H1 (cell line): Measurements from ENCODE around the gene PIGK. TPM values are rescaled to one million over a fixed set of nuclear protein-coding genes. Genes with fewer than 3 reads are reported as not detected.

ENCODE experiments used
- CTCF ChIA-PET: fragments of 300-600 bp; sonication (Branson Sonifier 250); formaldehyde crosslinking; loops from one replicate; lab custom pipeline; 2021; ENCODE audit not compliant: partially characterized antibody; lab: Charles Lee
- POLR2A ChIA-PET: fragments of 300-600 bp; sonication (Branson Sonifier 250); formaldehyde crosslinking; loops from one replicate; lab custom pipeline; 2021; ENCODE audit warnings: inconsistent platforms; ENCODE audit not compliant: partially characterized antibody; lab: Charles Lee
- DNase-seq, 2 experiments: peaks; one replicate each; pipeline versions ENCODE4 v3.0.0 to v3.0.0-alpha.2; 2010 to 2022; ENCODE audit warnings: low spot score in 2 of 2, low read depth in 1 of 2, mixed read lengths in 1 of 2
- FAIRE-seq: peaks from 2 replicates; lab custom pipeline; 2011; peaks lifted over from hg19 to GRCh38; lab: Jason Lieb, UNC
- H2AFZ ChIP-seq: 2 replicates; pipeline ENCODE4 v1.8.1; 2012; ENCODE audit warnings: low read length, inconsistent platforms
- H2AK5ac ChIP-seq: 2 replicates; pipeline ENCODE4 v1.6.1; 2013; ENCODE audit warnings: low read depth, low read length
- H2BK120ac ChIP-seq: replicated peaks from 2 replicates; pipeline ENCODE3; 2013; ENCODE audit warnings: low read depth, low read length, inconsistent platforms
- H2BK12ac ChIP-seq: 2 replicates; pipeline ENCODE4 v1.6.1; 2013; ENCODE audit warnings: low read depth, low read length
- H2BK15ac ChIP-seq: 2 replicates; pipeline ENCODE4 v1.6.1; 2013; ENCODE audit warnings: low read length
- H2BK20ac ChIP-seq: 2 replicates; pipeline ENCODE4 v1.6.1; 2013; ENCODE audit warnings: low read length
- H2BK5ac ChIP-seq: 2 replicates; pipeline ENCODE4 v1.6.1; 2013; ENCODE audit warnings: low read depth, low read length
- H3K14ac ChIP-seq: 2 replicates; pipeline ENCODE4 v1.6.1; 2013; ENCODE audit warnings: inconsistent platforms; ENCODE audit not compliant: insufficient read length
- H3K18ac ChIP-seq: 2 replicates; pipeline ENCODE4 v1.6.1; 2013; ENCODE audit warnings: low read length; ENCODE audit errors: extremely low read depth
- H3K23ac ChIP-seq: 2 replicates; pipeline ENCODE4 v1.6.1; 2013; ENCODE audit warnings: inconsistent platforms; ENCODE audit not compliant: insufficient read length
- H3K23me2 ChIP-seq: 2 replicates; pipeline ENCODE4 v1.6.1; 2013; ENCODE audit warnings: low read depth, low read length
- H3K27ac ChIP-seq: 2 replicates; pipeline ENCODE4 v1.6.1; 2011; ENCODE audit warnings: low read depth, low read length, inconsistent platforms
- H3K27me3 ChIP-seq, 4 experiments: replicated peaks in 1 of 4; 1 replicate in 1 of 4; 2 replicates in 3 of 4; pipeline versions ENCODE4 v1.6.1 to v1.8.1; 2011 to 2013; ENCODE audit warnings: low read length in 3 of 4, mild to moderate bottlenecking in 3 of 4, inconsistent platforms in 2 of 4, mixed read lengths in 2 of 4, moderate library complexity in 1 of 4; ENCODE audit not compliant: control insufficient read depth in 3 of 4, insufficient read depth in 3 of 4; ENCODE audit errors: extremely low read depth in 1 of 4
- H3K36me3 ChIP-seq, 4 experiments: 2 replicates each; pipeline versions ENCODE4 v1.6.1 to v1.8.1; 2011 to 2013; ENCODE audit warnings: mild to moderate bottlenecking in 4 of 4, low read length in 3 of 4, moderate library complexity in 2 of 4, control low read depth in 1 of 4, inconsistent platforms in 1 of 4; ENCODE audit not compliant: insufficient read depth in 4 of 4, control insufficient read depth in 2 of 4
- H3K4ac ChIP-seq: replicated peaks from 2 replicates; pipeline ENCODE3; 2013; ENCODE audit warnings: low read length, low read depth, mixed read lengths, inconsistent platforms; ENCODE audit not compliant: insufficient read length
- H3K4me1 ChIP-seq, 4 experiments: replicated peaks in 1 of 4; 1 replicate in 1 of 4; 2 replicates in 3 of 4; pipeline versions ENCODE4 v1.6.1 to v1.8.1; 2011 to 2013; ENCODE audit warnings: low read length in 3 of 4, inconsistent platforms in 2 of 4, mixed read lengths in 1 of 4; ENCODE audit not compliant: insufficient read depth in 4 of 4, control insufficient read depth in 3 of 4
- H3K4me2 ChIP-seq, 2 experiments: 2 replicates each; pipeline versions ENCODE4 v1.6.1 to v1.8.1; 2011 to 2013; ENCODE audit warnings: low read depth in 2 of 2, low read length in 2 of 2, control low read depth in 1 of 2, inconsistent platforms in 1 of 2, mild to moderate bottlenecking in 1 of 2; ENCODE audit not compliant: insufficient read depth in 1 of 2
- H3K4me3 ChIP-seq, 4 experiments: fragments of 200-600, 300-600 bp in 1 of 4; sonication (generic), shearing (Covaris generic), sonication (Bioruptor Twin) in 1 of 4; 2 replicates each; pipeline versions ENCODE4 v1.5.1 to v1.8.1; 2011 to 2016; ENCODE audit warnings: low read length in 4 of 4, low read depth in 3 of 4, control low read depth in 2 of 4, inconsistent platforms in 2 of 4, mild to moderate bottlenecking in 2 of 4, mixed read lengths in 1 of 4, moderate library complexity in 1 of 4; ENCODE audit not compliant: insufficient read depth in 2 of 4; ENCODE audit errors: extremely low read depth in 1 of 4
- H3K56ac ChIP-seq: replicated peaks from 2 replicates; pipeline ENCODE3; 2013; ENCODE audit warnings: low read depth, mild to moderate bottlenecking, mixed read lengths, low read length, inconsistent platforms; ENCODE audit not compliant: insufficient read length
- H3K79me1 ChIP-seq: 2 replicates; pipeline ENCODE4 v1.6.1; 2013; ENCODE audit warnings: low read depth, low read length, control low read depth
- H3K79me2 ChIP-seq, 2 experiments: 2 replicates each; pipeline versions ENCODE4 v1.6.1 to v1.8.1; 2012 to 2013; ENCODE audit warnings: low read length in 2 of 2, mild to moderate bottlenecking in 2 of 2, inconsistent platforms in 1 of 2; ENCODE audit not compliant: insufficient read depth in 2 of 2, control insufficient read depth in 1 of 2
- H3K9ac ChIP-seq, 4 experiments: replicated peaks in 1 of 4; 1 replicate in 1 of 4; 2 replicates in 3 of 4; pipeline versions ENCODE4 v1.6.1 to v1.8.1; 2011 to 2013; ENCODE audit warnings: low read depth in 3 of 4, low read length in 3 of 4, control low read depth in 2 of 4, mild to moderate bottlenecking in 2 of 4, moderate library complexity in 2 of 4, inconsistent platforms in 1 of 4; ENCODE audit errors: extremely low read depth in 1 of 4
- H3K9me3 ChIP-seq, 2 experiments: 2 replicates each; pipeline versions ENCODE4 v1.6.1 to v1.8.1; 2012 to 2013; ENCODE audit warnings: mild to moderate bottlenecking in 2 of 2, moderate library complexity in 2 of 2, control low read depth in 1 of 2, inconsistent platforms in 1 of 2, low read depth in 1 of 2, low read length in 1 of 2, mixed read lengths in 1 of 2; ENCODE audit not compliant: insufficient read depth in 2 of 2
- H4K20me1 ChIP-seq, 2 experiments: replicated peaks in 1 of 2; 2 replicates each; pipeline versions ENCODE3 to v1.8.1; 2011 to 2013; ENCODE audit warnings: inconsistent platforms in 2 of 2, low read length in 2 of 2, mild to moderate bottlenecking in 1 of 2; ENCODE audit not compliant: insufficient read depth in 2 of 2, control insufficient read depth in 1 of 2
- H4K5ac ChIP-seq: 2 replicates; pipeline ENCODE4 v1.6.1; 2013; ENCODE audit warnings: low read length, low read depth, mixed read lengths, inconsistent platforms; ENCODE audit not compliant: insufficient read length
- H4K8ac ChIP-seq: 2 replicates; pipeline ENCODE4 v1.8.0; 2013; ENCODE audit warnings: mild to moderate bottlenecking, moderate library complexity, low read length, inconsistent platforms; ENCODE audit not compliant: insufficient read depth; ENCODE audit errors: extremely low read depth
- H4K91ac ChIP-seq: replicated peaks from 2 replicates; pipeline ENCODE3; 2013; ENCODE audit warnings: low read length, mixed read lengths, inconsistent platforms; ENCODE audit not compliant: insufficient read length
- KDM1A ChIP-seq: fragments of 200-600, 300-600 bp; sonication (generic); IDR thresholded peaks from 2 replicates; pipeline ENCODE4 v1.7.1; 2016; ENCODE audit warnings: mild to moderate bottlenecking, low read length, borderline replicate concordance
- WGBS, 2 experiments: shearing (Covaris generic) in 1 of 2; methylation state at CpG; one replicate each; pipeline versions ENCODE4 v1.1.6 to v1.1.7; 2013 to 2015; ENCODE audit warnings: low lambda C conversion rate in 2 of 2, mixed read lengths in 2 of 2, inconsistent platforms in 1 of 2, low coverage in 1 of 2, missing lambda C conversion rate in 1 of 2; ENCODE audit not compliant: insufficient replicate concordance in 2 of 2, insufficient coverage in 1 of 2, insufficient read length in 1 of 2; ENCODE audit errors: extremely low coverage in 1 of 2, missing lambda C conversion rate in 1 of 2; 5-methylcytosine and 5-hydroxymethylcytosine counted together
- polyA plus RNA-seq, 7 experiments: library from polyadenylated mRNA; depleted of rRNA in 3 of 7; stranded (reverse) in 5 of 7; unstranded in 2 of 7; fragments of >200 nt in 5 of 7; fragments of 200-250 nt in 2 of 7; gene quantifications; 1 replicate in 5 of 7; 2 replicates in 1 of 7; 4 replicates in 1 of 7; pipeline versions ENCODE4 v1.2.1 to v1.2.3, GENCODE V29; 2011 to 2013; ENCODE audit warnings: missing spikeins in 2 of 7, mixed read lengths in 2 of 7
- total RNA-seq: library from RNA; stranded (reverse); fragmentation: NEBNext Ultra II Directional; extraction: Animal tissue kit (Norgen Biotek cat#: 25700); gene quantifications from 2 replicates; pipeline ENCODE4 v1.2.1, GENCODE V29; 2021
- TF ChIP-seq, protein P1 (sequence below): IDR thresholded peaks from 2 replicates; pipeline ENCODE4 v1.6.1; 2012; ENCODE audit warnings: inconsistent platforms

PIGK gene
- total and polyA plus RNA-seq, 2 of the 8 experiments (the other 6 are each of a cell fraction or from before 2014, with no cell fraction given): 5.6 to 23.2 TPM

DNA sequence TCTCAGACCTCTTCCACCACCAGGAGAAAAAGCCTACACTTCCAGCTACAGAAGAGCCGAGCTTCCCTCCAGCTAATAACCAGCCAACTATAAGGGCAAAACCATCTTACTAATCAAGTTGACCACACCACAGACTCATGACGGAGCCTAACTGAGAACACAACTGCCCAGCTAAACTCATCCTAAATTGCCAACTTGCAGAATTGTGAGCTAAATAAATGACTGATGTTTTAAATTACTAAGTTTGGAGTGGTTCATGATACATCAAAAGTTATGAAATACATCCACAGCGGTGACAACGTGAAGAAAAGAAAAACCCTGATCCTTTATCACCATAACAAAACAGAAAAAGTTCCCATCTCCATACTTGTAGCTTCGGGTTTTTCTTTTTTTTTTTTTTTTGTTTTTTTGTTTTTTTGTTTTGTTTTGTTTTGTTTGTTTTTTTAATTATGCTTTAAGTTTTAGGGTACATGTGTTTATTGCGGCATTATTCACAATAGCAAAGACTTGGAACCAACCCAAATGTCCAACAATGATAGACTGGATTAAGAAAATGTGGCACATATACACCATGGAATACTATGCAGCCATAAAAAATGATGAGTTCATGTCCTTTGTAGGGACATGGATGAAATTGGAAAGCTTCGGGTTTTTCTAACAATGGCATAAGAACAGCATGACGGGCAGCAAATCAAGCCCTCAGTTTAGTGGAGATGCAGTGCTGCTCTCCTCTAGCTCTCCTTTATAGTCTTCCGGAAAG is 122.6 kb downstream of the PIGK start:
- H3K79me2 ChIP-seq: no peaks in the 10 kb centered on the region
- CTCF ChIA-PET: interaction anchor here (1.2 to 1.3 kb wide), 3 partner anchors 9 to 943 kb away, joined by 3 read pairs; no protein-coding TSS in a partner anchor
- FAIRE-seq: no peak
- H3K4me2 ChIP-seq: no peak overlapping the region
- no peaks in the 10 kb centered on the region for H3K9me3 ChIP-seq
- no peak overlapping the region for H3K4me3 ChIP-seq
- H4K91ac ChIP-seq: no peak overlapping the region
- no peak overlapping the region for H3K18ac ChIP-seq
- H3K14ac ChIP-seq: no peak overlapping the region
- WGBS, 2 experiments: 92% methylated on average over 9 of the region's 9 CpGs; no CpG with 5 or more reads in 1 of the 2 experiments
- H4K8ac ChIP-seq: no peak overlapping the region
- H2BK5ac ChIP-seq: no peak overlapping the region
- H3K4ac ChIP-seq: no peak overlapping the region
- no peak overlapping the region for H3K27ac ChIP-seq
- POLR2A ChIA-PET: no interaction called here
- H2BK15ac ChIP-seq: no peak overlapping the region
- no peak overlapping the region for H2AK5ac ChIP-seq
- H3K56ac ChIP-seq: no peak overlapping the region
- no peak overlapping the region for H2BK120ac ChIP-seq
- no peaks in the 10 kb centered on the region for H3K79me1 ChIP-seq
- no peaks in the 10 kb centered on the region for H4K20me1 ChIP-seq
- H2BK20ac ChIP-seq: no peak overlapping the region
- H4K5ac ChIP-seq: no peak overlapping the region
- H2AFZ ChIP-seq: no peak overlapping the region
- H3K23ac ChIP-seq: no peak overlapping the region
- no peaks in the 10 kb centered on the region for H3K36me3 ChIP-seq
- H3K9ac ChIP-seq: no peak overlapping the region
- DNase-seq: no peak
- 0 out of 2 replicates have a peak, but pooled peaks have one; percentile 21 for TF ChIP-seq KDM1A
- TF ChIP-seq, protein P1, sequence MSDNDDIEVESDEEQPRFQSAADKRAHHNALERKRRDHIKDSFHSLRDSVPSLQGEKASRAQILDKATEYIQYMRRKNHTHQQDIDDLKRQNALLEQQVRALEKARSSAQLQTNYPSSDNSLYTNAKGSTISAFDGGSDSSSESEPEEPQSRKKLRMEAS: no peak
- H2BK12ac ChIP-seq: no peak overlapping the region
- no peaks in the 10 kb centered on the region for H3K23me2 ChIP-seq
- H3K27me3 ChIP-seq: no peaks in the 10 kb centered on the region
- no peaks in the 10 kb centered on the region for H3K4me1 ChIP-seq
